GM12865 (cell line): ENCODE measurements around the gene RPUSD1.

ENCODE experiments used
- DNase-seq: peaks from one replicate; pipeline ENCODE4 v3.0.0; 2010; ENCODE audit warnings: low read depth
- H3K4me3 ChIP-seq: 2 replicates; pipeline ENCODE4 v1.5.1; 2011; ENCODE audit warnings: mild to moderate bottlenecking, low read depth, low read length, control low read depth
- TF ChIP-seq, protein P1 (sequence below): IDR thresholded peaks from 2 replicates; pipeline ENCODE4 v1.5.1; 2011; ENCODE audit warnings: low read length, control low read depth, low read depth, inconsistent platforms; ENCODE audit not compliant: insufficient read depth; ENCODE audit errors: missing control alignments

The RPUSD1 gene

DNA sequence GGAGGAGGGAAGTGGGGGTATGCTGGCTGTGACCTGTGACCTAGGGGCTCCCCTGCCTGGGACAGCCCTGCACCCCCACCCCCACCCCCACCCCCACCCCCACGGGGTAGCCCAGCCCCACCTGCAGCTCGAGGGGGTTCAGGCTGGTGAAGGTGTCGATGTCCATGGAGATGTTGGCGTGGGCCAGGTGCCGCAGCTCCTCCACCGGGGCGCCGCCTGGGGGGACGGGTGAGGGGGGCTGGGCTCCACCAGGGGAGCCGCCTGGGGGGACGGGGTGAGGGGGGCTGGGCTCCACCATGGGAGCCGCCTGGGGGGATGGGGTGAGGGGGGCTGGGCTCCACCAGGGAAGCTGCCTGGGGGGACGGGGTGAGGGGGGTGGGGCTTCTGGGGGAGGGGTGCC lies 17.8 kb downstream of the RPUSD1 start:
- TF ChIP-seq, protein P1, sequence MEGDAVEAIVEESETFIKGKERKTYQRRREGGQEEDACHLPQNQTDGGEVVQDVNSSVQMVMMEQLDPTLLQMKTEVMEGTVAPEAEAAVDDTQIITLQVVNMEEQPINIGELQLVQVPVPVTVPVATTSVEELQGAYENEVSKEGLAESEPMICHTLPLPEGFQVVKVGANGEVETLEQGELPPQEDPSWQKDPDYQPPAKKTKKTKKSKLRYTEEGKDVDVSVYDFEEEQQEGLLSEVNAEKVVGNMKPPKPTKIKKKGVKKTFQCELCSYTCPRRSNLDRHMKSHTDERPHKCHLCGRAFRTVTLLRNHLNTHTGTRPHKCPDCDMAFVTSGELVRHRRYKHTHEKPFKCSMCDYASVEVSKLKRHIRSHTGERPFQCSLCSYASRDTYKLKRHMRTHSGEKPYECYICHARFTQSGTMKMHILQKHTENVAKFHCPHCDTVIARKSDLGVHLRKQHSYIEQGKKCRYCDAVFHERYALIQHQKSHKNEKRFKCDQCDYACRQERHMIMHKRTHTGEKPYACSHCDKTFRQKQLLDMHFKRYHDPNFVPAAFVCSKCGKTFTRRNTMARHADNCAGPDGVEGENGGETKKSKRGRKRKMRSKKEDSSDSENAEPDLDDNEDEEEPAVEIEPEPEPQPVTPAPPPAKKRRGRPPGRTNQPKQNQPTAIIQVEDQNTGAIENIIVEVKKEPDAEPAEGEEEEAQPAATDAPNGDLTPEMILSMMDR = no peak

DNA sequence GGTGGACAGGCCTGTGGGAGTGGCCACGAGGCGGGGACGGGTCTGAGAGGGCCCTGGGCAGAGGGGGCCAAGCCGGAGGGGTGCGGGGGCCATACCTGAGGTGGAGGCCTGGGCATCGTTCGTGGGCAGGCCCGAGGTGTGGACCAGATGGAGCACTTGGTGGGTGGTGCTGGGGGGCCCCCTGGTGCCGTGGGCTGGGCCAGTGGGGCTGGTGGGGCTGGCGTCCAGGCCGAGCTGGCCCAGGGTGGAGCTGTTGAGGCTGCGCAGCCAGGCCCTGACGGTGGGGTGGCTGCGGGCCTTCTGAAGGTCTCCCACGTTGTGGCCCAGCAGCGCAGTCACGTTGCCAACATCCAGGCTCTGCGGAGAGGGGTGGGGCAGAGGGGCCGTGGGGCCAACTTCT lies 18.2 kb downstream of the RPUSD1 start:
- TF ChIP-seq, protein P1 = no peak

More for the DNA sequence above, 17.8 kb downstream of the RPUSD1 start:
- H3K4me3 ChIP-seq = no peak overlapping the region
- no peak for DNase-seq

DNA sequence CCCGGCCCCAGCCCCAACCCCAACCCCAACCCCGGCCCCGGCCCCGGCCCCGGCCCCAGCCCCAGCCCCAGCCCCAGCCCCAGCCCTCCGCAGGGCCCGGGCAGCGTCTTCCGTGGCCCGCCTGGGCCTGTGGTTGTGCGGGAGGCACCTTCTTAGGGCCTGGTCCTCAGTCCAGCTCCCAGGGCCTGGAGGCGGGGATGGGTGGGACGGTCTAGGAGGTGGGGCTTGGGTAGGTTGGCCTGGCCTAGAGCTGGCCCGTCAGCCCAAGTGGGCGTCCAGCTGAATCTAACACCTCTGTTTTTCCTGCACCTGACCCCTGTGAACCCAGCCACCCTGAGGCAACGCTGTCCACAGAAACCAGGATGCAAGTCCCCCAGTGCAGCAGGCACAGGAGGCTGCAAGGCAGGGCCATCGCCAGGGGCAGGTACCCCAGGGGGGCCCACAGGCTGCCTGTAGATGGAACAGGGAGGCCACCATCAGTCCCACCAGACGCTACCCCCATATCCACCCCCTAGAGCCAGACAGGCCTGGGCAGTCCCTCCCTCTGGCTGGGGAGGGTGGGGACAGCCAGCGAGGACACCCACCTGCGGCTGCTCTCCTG lies 18.9 kb downstream of the RPUSD1 start:
- TF ChIP-seq, protein P1 = no peak
- no peak overlapping the region for H3K4me3 ChIP-seq
- DNase-seq = no peak

More for the DNA sequence above, 18.2 kb downstream of the RPUSD1 start:
- no peak overlapping the region for H3K4me3 ChIP-seq
- no peak for DNase-seq

DNA sequence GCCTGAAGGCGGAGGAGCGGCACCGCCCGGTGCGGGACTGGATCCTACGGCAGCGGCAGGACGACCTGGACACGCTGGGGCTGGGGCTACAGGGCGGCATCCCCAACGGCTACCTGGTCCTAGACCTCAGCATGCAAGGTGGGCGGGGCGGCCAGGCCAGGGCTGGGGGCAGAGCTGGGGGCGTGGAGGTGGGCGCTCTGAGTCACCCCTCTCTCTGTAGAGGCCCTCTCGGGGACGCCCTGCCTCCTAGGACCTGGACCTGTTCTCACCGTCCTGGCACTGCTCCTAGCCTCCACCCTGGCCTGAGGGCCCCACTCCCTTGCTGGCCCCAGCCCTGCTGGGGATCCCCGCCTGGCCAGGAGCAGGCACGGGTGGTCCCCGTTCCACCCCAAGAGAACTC lies 19.8 kb downstream of the RPUSD1 start:
- DNase-seq = no peak
- TF ChIP-seq, protein P1 = no peak
- H3K4me3 ChIP-seq = no peak overlapping the region

DNA sequence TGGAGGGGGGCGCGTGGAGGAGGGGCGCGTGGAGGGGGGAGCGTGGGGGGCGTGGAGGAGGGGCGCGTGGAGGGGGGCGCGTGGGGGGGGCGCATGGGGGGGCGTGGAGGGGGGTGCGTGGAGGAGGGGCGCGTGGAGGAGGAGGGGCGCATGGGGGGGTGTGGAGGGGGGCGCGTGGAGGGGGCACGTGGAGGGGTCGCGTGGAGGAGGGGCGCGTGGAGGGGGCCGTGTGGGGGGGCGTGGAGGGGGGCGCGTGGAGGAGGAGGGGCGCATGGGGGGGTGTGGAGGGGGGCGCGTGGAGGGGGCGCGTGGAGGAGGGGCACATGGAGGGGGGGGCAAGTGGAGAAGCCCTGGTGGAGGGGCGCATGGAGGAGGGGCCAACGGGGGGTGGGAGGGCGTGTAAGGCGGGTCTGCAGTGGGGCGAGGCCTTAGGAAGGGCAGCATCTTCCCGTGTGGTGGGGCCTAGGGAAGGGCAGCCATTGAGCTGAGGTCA lies 20.4 kb downstream of the RPUSD1 start:
- H3K4me3 ChIP-seq = no peak overlapping the region
- TF ChIP-seq, protein P1 = no peak
- no peak for DNase-seq

DNA sequence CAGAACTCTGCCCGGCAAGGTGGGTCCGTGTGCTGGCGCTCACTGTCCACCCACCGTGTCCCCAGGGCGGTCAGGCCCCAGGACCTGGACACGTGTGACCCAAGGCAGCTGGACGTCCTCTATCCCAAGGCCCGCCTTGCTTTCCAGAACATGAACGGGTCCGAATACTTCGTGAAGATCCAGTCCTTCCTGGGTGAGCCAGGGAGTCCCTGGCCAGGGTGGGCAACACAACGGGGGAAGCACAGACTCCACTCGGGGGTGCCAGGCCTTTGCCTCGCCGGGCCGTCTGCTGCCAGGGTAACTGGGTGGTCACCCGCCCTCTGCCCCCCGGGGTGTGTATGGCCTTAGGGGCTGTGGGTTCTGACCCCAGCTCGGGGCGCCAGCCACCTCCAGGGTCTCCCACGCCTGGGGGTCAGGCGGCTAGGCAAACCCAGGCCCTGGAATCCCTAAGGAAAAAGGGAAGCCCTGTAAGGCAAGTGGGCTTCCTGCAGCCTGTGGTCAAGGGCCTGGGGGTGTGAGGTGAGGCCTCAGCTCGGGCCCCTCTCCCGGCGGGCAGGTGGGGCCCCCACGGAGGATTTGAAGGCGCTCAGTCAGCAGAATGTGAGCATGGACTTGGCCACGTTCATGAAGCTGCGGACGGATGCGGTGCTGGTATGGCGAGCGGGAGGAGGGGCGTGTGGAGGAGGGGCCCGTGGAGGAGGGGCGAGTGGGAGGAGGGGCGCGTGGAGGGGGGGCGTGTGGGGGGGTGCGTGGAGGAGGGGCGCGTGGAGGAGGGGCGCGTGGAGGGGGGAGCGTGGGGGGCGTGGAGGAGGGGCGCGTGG lies 21.2 kb downstream of the RPUSD1 start:
- no peak overlapping the region for H3K4me3 ChIP-seq
- TF ChIP-seq, protein P1 = no peak

More for the DNA sequence above, 21.2 kb downstream of the RPUSD1 start:
- no peak for DNase-seq
